B cell (primary cell): ENCODE measurements around the gene CRK. TPM values are rescaled to one million over a fixed set of nuclear protein-coding genes. Genes with fewer than 3 reads are reported as not detected.
"Not testable (repeated sequence)": the region's sequence is repeated elsewhere in the genome, so short reads cannot be mapped to it uniquely, and the experiment has no call there.

Experiments used
- ATAC-seq: fragments of 200-7000 bp; cut with Tn5 transposase; one replicate; pipeline ENCODE4 v1.10.0; 2021; ENCODE audit warnings: low read depth, mild to moderate bottlenecking, moderate number of reproducible peaks, moderate library complexity
- CTCF ChIA-PET: fragments of 350-600 bp; sonication (Branson Sonifier 250); formaldehyde crosslinking; loops from one replicate; lab custom pipeline; 2021; ENCODE audit warnings: antibody characterized with exemption, inconsistent platforms; lab: Charles Lee
- POLR2A ChIA-PET: fragments of 350-600 bp; sonication (Branson Sonifier 250); formaldehyde crosslinking; loops from one replicate; lab custom pipeline; 2021; ENCODE audit warnings: antibody characterized with exemption; lab: Charles Lee
- DNase-seq: peaks from one replicate; pipeline ENCODE4 v3.0.0; 2013
- H2AFZ ChIP-seq: 2 replicates; pipeline ENCODE4 v1.6.1; 2012; ENCODE audit warnings: mild to moderate bottlenecking, low read depth, low read length; ENCODE audit not compliant: insufficient read depth, poor library complexity, severe bottlenecking
- H3K27ac ChIP-seq, 2 donors: 1 replicate in 1 of 2; 2 replicates in 1 of 2; pipeline ENCODE4 v1.5.1; 2012 to 2013; ENCODE audit warnings: low read length in 2 of 2, mild to moderate bottlenecking in 2 of 2, moderate library complexity in 1 of 2
- H3K27me3 ChIP-seq, 4 experiments: fragments of 200-600 bp in 1 of 4; sonication (generic) in 1 of 4; replicated peaks in 1 of 4; 1 replicate in 2 of 4; 2 replicates in 2 of 4; pipeline versions ENCODE4 v1.6.1 to v1.7.0; 2013 to 2016; ENCODE audit warnings: low read length in 3 of 4, mild to moderate bottlenecking in 2 of 4, mixed read lengths in 1 of 4, moderate library complexity in 1 of 4; ENCODE audit not compliant: insufficient read depth in 4 of 4, control insufficient read depth in 3 of 4; ENCODE audit errors: control extremely low read depth in 1 of 4
- H3K36me3 ChIP-seq, 2 experiments: replicated peaks in 1 of 2; 1 replicate in 1 of 2; 2 replicates in 1 of 2; pipeline versions ENCODE4 v1.6.1 to v1.7.1; 2013; ENCODE audit warnings: low read length in 1 of 2; ENCODE audit not compliant: insufficient read depth in 2 of 2, control insufficient read depth in 1 of 2; ENCODE audit errors: control extremely low read depth in 1 of 2, extremely low read depth in 1 of 2
- H3K4me1 ChIP-seq, 2 donors: fragments of 200-600 bp in 1 of 2; sonication (generic) in 1 of 2; 1 replicate in 1 of 2; 2 replicates in 1 of 2; pipeline versions ENCODE4 v1.5.1 to v1.6.1; 2013 to 2017; ENCODE audit warnings: low read length in 2 of 2; ENCODE audit not compliant: control insufficient read depth in 2 of 2, insufficient read depth in 2 of 2
- H3K4me2 ChIP-seq: replicated peaks from 2 replicates; pipeline ENCODE3; 2012; ENCODE audit warnings: mild to moderate bottlenecking, low read depth, low read length; ENCODE audit not compliant: poor library complexity, severe bottlenecking
- H3K4me3 ChIP-seq, 5 experiments: fragments of 200-600 bp in 1 of 5; sonication (generic) in 1 of 5; 1 replicate in 3 of 5; 2 replicates in 2 of 5; pipeline versions ENCODE4 v1.5.1 to v1.7.0; 2011 to 2016; ENCODE audit warnings: low read length in 4 of 5, mild to moderate bottlenecking in 4 of 5, low read depth in 2 of 5, control low read depth in 1 of 5, moderate library complexity in 1 of 5; ENCODE audit not compliant: insufficient read depth in 1 of 5; ENCODE audit errors: control extremely low read depth in 1 of 5, extremely low read depth in 1 of 5
- H3K79me2 ChIP-seq: fragments of 200-600 bp; sonication (generic); one replicate; pipeline ENCODE4 v1.6.0; 2016; ENCODE audit warnings: low read length; ENCODE audit not compliant: control insufficient read depth, insufficient read depth
- H3K9ac ChIP-seq: fragments of 200-600 bp; sonication (generic); 2 replicates; pipeline ENCODE4 v1.6.1; 2017; ENCODE audit warnings: mild to moderate bottlenecking, low read length, moderate library complexity
- H3K9me3 ChIP-seq, 3 donors: one replicate each; pipeline versions ENCODE4 v1.6.1 to v1.7.1; 2013; ENCODE audit warnings: low read length in 2 of 3; ENCODE audit not compliant: control insufficient read depth in 2 of 3, insufficient read depth in 1 of 3; ENCODE audit errors: control extremely low read depth in 1 of 3
- H4K20me1 ChIP-seq: 2 replicates; pipeline ENCODE4 v1.6.0; 2012; ENCODE audit warnings: mild to moderate bottlenecking, low read length; ENCODE audit not compliant: insufficient read depth, control insufficient read depth, poor library complexity, severe bottlenecking
- H3K27ac Mint-ChIP-seq: one replicate; pipeline ENCODE4 v1.8.0; 2021; ENCODE audit warnings: mixed read lengths
- H3K27me3 Mint-ChIP-seq: one replicate; pipeline ENCODE4 v1.8.0; 2021; ENCODE audit warnings: mixed read lengths
- H3K4me1 Mint-ChIP-seq: one replicate; pipeline ENCODE4 v1.8.0; 2021; ENCODE audit warnings: mixed read lengths
- H3K4me3 Mint-ChIP-seq: one replicate; pipeline ENCODE4 v1.8.0; 2021; ENCODE audit warnings: mixed read lengths
- H3K9me3 Mint-ChIP-seq: one replicate; pipeline ENCODE4 v1.8.0; 2022; ENCODE audit warnings: mixed read lengths; ENCODE audit not compliant: insufficient read depth
- EZH2 ChIP-seq: IDR thresholded peaks from 2 replicates; pipeline ENCODE4 v1.6.1; 2012; ENCODE audit warnings: borderline replicate concordance, low read depth, mild to moderate bottlenecking, moderate library complexity, low read length; ENCODE audit not compliant: insufficient read depth, poor library complexity, severe bottlenecking
- WGBS: methylation state at CpG from one replicate; pipeline ENCODE4 v1.1.5; 2013; ENCODE audit warnings: missing lambda C conversion rate; ENCODE audit not compliant: insufficient coverage; 5-methylcytosine and 5-hydroxymethylcytosine counted together
- intact Hi-C: fragments of 100-400 bp; cut with micrococcal nuclease; formaldehyde crosslinking; loops from one replicate; pipeline ENCODE4 v1.10.0; 2022
- polyA plus RNA-seq: library from polyadenylated mRNA; depleted of rRNA; stranded (reverse); fragments of >200 nt; gene quantifications from 2 replicates; pipeline ENCODE4 v1.2.3, GENCODE V29; 2012
- total RNA-seq, 2 donors: library from RNA; stranded (reverse); fragments of 120-200 nt in 1 of 2; gene quantifications; 1 replicate in 1 of 2; 2 replicates in 1 of 2; pipeline versions ENCODE4 v1.2.3 to v1.2.4, GENCODE V29; 2013 to 2022
- TF ChIP-seq, protein P1 (sequence below): fragments of 200-600 bp; IDR thresholded peaks from one replicate; pipeline ENCODE4 v1.8.0; 2022; ENCODE audit warnings: antibody characterized with exemption, mild to moderate bottlenecking

Gene CRK
- total and polyA plus RNA-seq, 2 donors (not counting 1 experiment from before 2014, with no cell fraction given), result 8.2 to 36.4 TPM

DNA sequence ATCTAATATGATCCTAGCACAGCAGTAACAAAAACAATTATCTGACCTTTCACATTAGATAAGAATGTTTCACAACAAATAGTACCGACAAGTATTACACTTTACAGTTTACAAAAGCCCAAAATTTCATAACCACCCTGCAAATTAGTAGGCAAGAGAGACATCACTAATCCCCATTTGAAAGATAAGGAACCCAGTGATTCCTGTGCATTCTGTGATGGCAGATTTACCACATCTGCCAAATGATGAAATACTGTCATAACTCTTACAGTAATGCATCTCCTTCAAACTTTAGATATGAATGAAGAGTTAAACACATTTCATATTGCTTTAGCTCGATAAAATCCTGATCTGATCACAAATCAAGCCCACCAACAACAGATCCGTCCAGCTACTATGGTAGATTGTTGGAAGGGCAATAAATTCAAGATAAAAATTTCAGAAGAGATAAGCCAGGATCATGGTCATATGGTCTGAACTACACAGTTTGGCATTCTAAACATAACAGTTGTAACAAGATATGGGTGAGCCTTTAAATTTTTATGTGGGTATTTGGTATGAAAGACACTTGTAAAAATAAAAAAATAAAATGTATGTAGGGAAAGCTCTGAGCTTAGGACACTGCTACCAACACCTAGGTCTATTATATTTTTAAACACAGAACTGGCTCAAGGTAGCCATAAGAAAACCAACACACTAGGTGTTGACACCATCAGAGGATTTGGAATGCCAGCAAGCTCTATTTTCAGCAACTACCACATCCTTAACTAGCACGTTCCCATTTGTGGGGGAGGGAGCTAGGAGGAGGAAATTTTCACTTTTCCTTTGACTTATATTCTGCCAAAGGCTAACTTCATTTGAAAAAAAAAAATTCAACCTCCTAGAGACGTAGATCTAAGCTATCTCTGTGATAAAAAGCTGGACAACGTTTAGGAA lies 65.3 kb downstream of the CRK start:
- peaks cover 69% of the 10 kb centered on the region for H3K4me1 Mint-ChIP-seq
- peaks cover 100% of the 10 kb centered on the region for H3K79me2 ChIP-seq
- peaks cover 7 to 13% of the 10 kb centered on the region in 2 experiments for H3K36me3 ChIP-seq
- 52% methylated on average over 2 of the region's 6 CpGs for WGBS
- H3K27ac Mint-ChIP-seq, result no peak overlapping the region
- H3K9ac ChIP-seq, result no peak overlapping the region
- peaks cover 86% of the 10 kb centered on the region for H4K20me1 ChIP-seq
- ATAC-seq (no peak), DNase-seq (no peak)
- no peaks in the 10 kb centered on the region for H3K9me3 Mint-ChIP-seq
- no peaks in the 10 kb centered on the region for H3K9me3 ChIP-seq
- H3K4me3 ChIP-seq, result no peak overlapping the region
- H3K27me3 ChIP-seq, result no peaks in the 10 kb centered on the region
- TF ChIP-seq, protein P1, sequence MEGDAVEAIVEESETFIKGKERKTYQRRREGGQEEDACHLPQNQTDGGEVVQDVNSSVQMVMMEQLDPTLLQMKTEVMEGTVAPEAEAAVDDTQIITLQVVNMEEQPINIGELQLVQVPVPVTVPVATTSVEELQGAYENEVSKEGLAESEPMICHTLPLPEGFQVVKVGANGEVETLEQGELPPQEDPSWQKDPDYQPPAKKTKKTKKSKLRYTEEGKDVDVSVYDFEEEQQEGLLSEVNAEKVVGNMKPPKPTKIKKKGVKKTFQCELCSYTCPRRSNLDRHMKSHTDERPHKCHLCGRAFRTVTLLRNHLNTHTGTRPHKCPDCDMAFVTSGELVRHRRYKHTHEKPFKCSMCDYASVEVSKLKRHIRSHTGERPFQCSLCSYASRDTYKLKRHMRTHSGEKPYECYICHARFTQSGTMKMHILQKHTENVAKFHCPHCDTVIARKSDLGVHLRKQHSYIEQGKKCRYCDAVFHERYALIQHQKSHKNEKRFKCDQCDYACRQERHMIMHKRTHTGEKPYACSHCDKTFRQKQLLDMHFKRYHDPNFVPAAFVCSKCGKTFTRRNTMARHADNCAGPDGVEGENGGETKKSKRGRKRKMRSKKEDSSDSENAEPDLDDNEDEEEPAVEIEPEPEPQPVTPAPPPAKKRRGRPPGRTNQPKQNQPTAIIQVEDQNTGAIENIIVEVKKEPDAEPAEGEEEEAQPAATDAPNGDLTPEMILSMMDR, result no peak
- TF ChIP-seq EZH2, result no peak
- H3K27me3 Mint-ChIP-seq, result no peaks in the 10 kb centered on the region
- peak overlapping the region; percentile 52 for H3K4me3 Mint-ChIP-seq
- ChIA-PET CTCF (interaction anchor here (1.1 to 1.8 kb wide), 6 partner anchors 14 to 126 kb away, joined by 3 to 10 read pairs (median 5); partner anchors contain the start of gene INPP5K), POLR2A (interaction anchor here (0.7 to 0.8 kb wide), 2 partner anchors 9 to 432 kb away, joined by 3 to 14 read pairs; no protein-coding TSS in a partner anchor)
- peak overlapping the region in 1 of 2 donors; percentile 62 for H3K27ac ChIP-seq
- peaks cover 59 to 61% of the 10 kb centered on the region in 2 donors for H3K4me1 ChIP-seq
- H3K4me2 ChIP-seq, result peak overlapping the region; percentile 26
- no peak overlapping the region for H2AFZ ChIP-seq
- intact Hi-C loops, result loop anchor here (2.0 kb wide), 1 partner anchor 16 kb away; no protein-coding TSS in a partner anchor

- H3K9me3 ChIP-seq, H3K27ac ChIP-seq, H3K27me3 Mint-ChIP-seq, H3K9me3 Mint-ChIP-seq, ATAC-seq, H3K9ac ChIP-seq, H3K4me2 ChIP-seq, H3K4me3 Mint-ChIP-seq, H2AFZ ChIP-seq, H3K4me3 ChIP-seq, H3K27me3 ChIP-seq, H3K27ac Mint-ChIP-seq, DNase-seq, intact Hi-C loops: not testable (repeated sequence)
- Histone ChIP-seq H3K79me2 (peaks cover 100% of the 10 kb centered on the region), H3K36me3 (peaks cover 2 to 16% of the 10 kb centered on the region in 2 experiments), H4K20me1 (peaks cover 98% of the 10 kb centered on the region), H3K4me1 (peaks cover 50 to 55% of the 10 kb centered on the region in 2 donors)
- ChIA-PET POLR2A (interaction anchor here (0.6 to 0.7 kb wide), 2 partner anchors 19 to 30 kb away, joined by 3 to 5 read pairs; no protein-coding TSS in a partner anchor), CTCF (interaction anchor here (0.6 to 1.3 kb wide), 3 partner anchors 11 to 72 kb away, joined by 3 to 4 read pairs (median 4); no protein-coding TSS in a partner anchor)
- WGBS, result 91% methylated on average over 11 of the region's 22 CpGs
- H3K4me1 Mint-ChIP-seq, result peaks cover 62% of the 10 kb centered on the region
Measured at GRCh38 chr17:1387490-1388227, 68.4 kb downstream of the CRK start.

DNA sequence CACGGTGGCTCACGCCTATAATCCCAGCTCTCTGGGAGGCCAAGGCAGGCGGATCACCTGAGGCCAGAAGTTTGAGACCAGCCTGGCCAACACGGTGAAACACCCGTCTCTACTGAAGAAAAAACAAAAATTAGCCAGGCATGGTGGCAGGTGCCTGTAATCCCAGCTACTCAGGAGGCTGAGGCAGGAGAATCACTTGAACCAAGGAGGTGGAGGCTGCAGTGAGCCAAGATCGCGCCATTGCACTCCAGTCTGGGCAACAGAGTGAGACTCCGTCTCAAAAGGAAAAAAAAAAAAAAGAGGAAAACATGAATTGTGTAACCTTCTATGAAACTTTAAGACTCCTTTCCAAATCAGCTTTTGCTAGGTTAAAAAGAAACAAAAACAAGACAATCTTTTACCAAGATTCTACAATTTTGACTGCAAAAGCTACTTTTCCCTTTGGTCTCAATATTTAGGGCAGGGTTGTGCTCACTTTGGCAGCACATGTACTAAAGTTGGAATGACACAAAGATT lies 69.3 kb downstream of the CRK start:
- CTCF ChIA-PET, result interaction anchor here (1.1 kb wide), 1 partner anchor 73 kb away, joined by 3 read pairs; no protein-coding TSS in a partner anchor
- peaks cover 41 to 46% of the 10 kb centered on the region in 2 donors for H3K4me1 ChIP-seq
- H3K27me3 ChIP-seq, H3K9me3 Mint-ChIP-seq, H3K4me2 ChIP-seq, DNase-seq, H2AFZ ChIP-seq, H3K9ac ChIP-seq, ATAC-seq, H3K27me3 Mint-ChIP-seq, H3K9me3 ChIP-seq, intact Hi-C loops, H3K4me3 ChIP-seq: not testable (repeated sequence)
- 86% methylated on average over 5 of the region's 8 CpGs for whole genome bisulfite sequencing
- H3K79me2 ChIP-seq, result peaks cover 100% of the 10 kb centered on the region
- H3K27ac ChIP-seq, result peak overlapping the region in 1 of 2 donors; percentile 25
- H3K36me3 ChIP-seq, result peaks cover 0 to 13% of the 10 kb centered on the region in 2 experiments
- Mint-ChIP-seq H3K4me1 (peaks cover 57% of the 10 kb centered on the region), H3K4me3 (peak overlapping the region; percentile 34), H3K27ac (peak overlapping the region; percentile 59)
- POLR2A ChIA-PET, result interaction anchor here (0.6 to 0.7 kb wide), 2 partner anchors 20 to 29 kb away, joined by 3 to 5 read pairs; no protein-coding TSS in a partner anchor
- peaks cover 97% of the 10 kb centered on the region for H4K20me1 ChIP-seq
